Naive thymus-derived CD4-positive, alpha-beta T cell (primary cell): ENCODE data around the gene KIAA1328. TPM values are rescaled to one million over a fixed set of nuclear protein-coding genes. Genes with fewer than 3 reads are reported as not detected.

Experiments used
- ATAC-seq: fragments of 150-1000 bp; cut with Tn5 transposase; 2 replicates; pipeline ENCODE4 v1.10.0; 2021; ENCODE audit warnings: mild to moderate bottlenecking, moderate library complexity
- CTCF ChIA-PET: fragments of 350-600 bp; sonication (Branson Sonifier 250); formaldehyde crosslinking; loops from one replicate; lab custom pipeline; 2021; ENCODE audit warnings: antibody characterized with exemption; lab: Charles Lee
- POLR2A ChIA-PET: fragments of 350-600 bp; sonication (Branson Sonifier 250); formaldehyde crosslinking; loops from one replicate; lab custom pipeline; 2021; ENCODE audit warnings: antibody characterized with exemption, inconsistent platforms; lab: Charles Lee
- DNase-seq, 9 donors: peaks; one replicate each; pipeline versions ENCODE4 v3.0.0 to v3.0.0-alpha.2; 2020 to 2022; ENCODE audit warnings: mixed read lengths in 1 of 9
- H3K27ac ChIP-seq: one replicate; pipeline ENCODE4 v1.7.0; 2013; ENCODE audit warnings: mild to moderate bottlenecking, low read depth, low read length, moderate library complexity
- H3K27me3 ChIP-seq, 2 donors: one replicate each; pipeline ENCODE4 v1.7.0; 2013; ENCODE audit warnings: low read length in 2 of 2, mild to moderate bottlenecking in 2 of 2, moderate library complexity in 2 of 2; ENCODE audit not compliant: control insufficient read depth in 2 of 2, insufficient read depth in 2 of 2
- H3K36me3 ChIP-seq, 3 experiments: 1 replicate in 2 of 3; 2 replicates in 1 of 3; pipeline ENCODE4 v1.7.0; 2013; ENCODE audit warnings: low read length in 3 of 3, mild to moderate bottlenecking in 3 of 3, moderate library complexity in 1 of 3; ENCODE audit not compliant: insufficient read depth in 3 of 3, control insufficient read depth in 2 of 3
- H3K4me1 ChIP-seq, 2 donors: one replicate each; pipeline ENCODE4 v1.7.0; 2013; ENCODE audit warnings: low read length in 2 of 2, mild to moderate bottlenecking in 2 of 2, moderate library complexity in 1 of 2; ENCODE audit not compliant: control insufficient read depth in 2 of 2, insufficient read depth in 2 of 2
- H3K4me3 ChIP-seq: 2 replicates; pipeline ENCODE4 v1.7.0; 2013; ENCODE audit warnings: mild to moderate bottlenecking, low read length
- H3K9me3 ChIP-seq, 3 experiments: 1 replicate in 2 of 3; 2 replicates in 1 of 3; pipeline ENCODE4 v1.7.0; 2013; ENCODE audit warnings: low read length in 3 of 3; ENCODE audit not compliant: control insufficient read depth in 2 of 3
- H3K27ac Mint-ChIP-seq, 9 donors: one replicate each; pipeline ENCODE4 v1.8.0; 2020 to 2022; ENCODE audit warnings: mixed read lengths in 9 of 9, mild to moderate bottlenecking in 8 of 9, moderate library complexity in 5 of 9, inconsistent platforms in 2 of 9
- H3K27me3 Mint-ChIP-seq, 5 donors: one replicate each; pipeline ENCODE4 v1.8.0; 2021 to 2022; ENCODE audit warnings: mixed read lengths in 5 of 5, mild to moderate bottlenecking in 1 of 5
- H3K36me3 Mint-ChIP-seq, 5 donors: one replicate each; pipeline ENCODE4 v1.8.0; 2020 to 2022; ENCODE audit warnings: mixed read lengths in 5 of 5, mild to moderate bottlenecking in 3 of 5, inconsistent platforms in 1 of 5
- H3K4me1 Mint-ChIP-seq, 7 donors: one replicate each; pipeline ENCODE4 v1.8.0; 2020 to 2022; ENCODE audit warnings: mixed read lengths in 7 of 7, mild to moderate bottlenecking in 3 of 7, inconsistent platforms in 1 of 7
- H3K4me3 Mint-ChIP-seq, 10 donors: one replicate each; pipeline ENCODE4 v1.8.0; 2020 to 2022; ENCODE audit warnings: mild to moderate bottlenecking in 10 of 10, mixed read lengths in 10 of 10, moderate library complexity in 6 of 10, inconsistent platforms in 2 of 10
- H3K9me3 Mint-ChIP-seq, 11 donors: one replicate each; pipeline ENCODE4 v1.8.0; 2020 to 2022; ENCODE audit warnings: mixed read lengths in 11 of 11, mild to moderate bottlenecking in 4 of 11, inconsistent platforms in 1 of 11, moderate library complexity in 1 of 11
- intact Hi-C, 2 donors: fragments of 100-400 bp; cut with micrococcal nuclease; formaldehyde crosslinking; loops; one replicate each; pipeline ENCODE4 v1.15.1; 2023
- polyA plus RNA-seq, 2 donors: library from polyadenylated mRNA; unstranded; fragments of 300-500 nt; fragmentation: Illumina TruSeq; gene quantifications; one replicate each; pipeline ENCODE4 v1.2.3, GENCODE V29; 2021
- total RNA-seq, 6 experiments: library from RNA in 5 of 6; stranded (reverse) in 5 of 6; gene quantifications; 1 replicate in 5 of 6; 2 replicates in 1 of 6; pipeline ENCODE4 v1.2.3 and lab custom pipeline; 2021 to 2026

Gene KIAA1328
- total and polyA plus RNA-seq, 7 experiments from 2014 or later = 8.1 to 17.6 (median 13.2) TPM

- H3K4me1 ChIP-seq = no peaks in the 10 kb centered on the region
- Mint-ChIP-seq H3K36me3 (peaks cover 2 to 62% (median 20%) of the 10 kb centered on the region in 5 donors), H3K27ac (no peak overlapping the region), H3K4me3 (no peak overlapping the region), H3K4me1 (no peaks in the 10 kb centered on the region), H3K9me3 (no peaks in the 10 kb centered on the region), H3K27me3 (no peaks in the 10 kb centered on the region)
- H3K36me3 ChIP-seq = peaks cover 0 to 5% (median 0%) of the 10 kb centered on the region in 3 experiments
- H3K27me3 ChIP-seq = no peaks in the 10 kb centered on the region
- DNase-seq (no peak), ATAC-seq (no peak)
- H3K4me3 ChIP-seq = no peak overlapping the region
- intact Hi-C loops = no loop called here
- H3K9me3 ChIP-seq = no peaks in the 10 kb centered on the region
- POLR2A ChIA-PET = no interaction called here
- no peak overlapping the region for H3K27ac ChIP-seq
- CTCF ChIA-PET = no interaction called here
Measured at GRCh38 chr18:37170984-37171383, 342.1 kb downstream of the KIAA1328 start.

- Mint-ChIP-seq H3K36me3 (peaks cover 2 to 59% (median 21%) of the 10 kb centered on the region in 5 donors), H3K9me3 (no peaks in the 10 kb centered on the region), H3K27ac (no peak overlapping the region), H3K4me3 (no peak overlapping the region), H3K4me1 (no peaks in the 10 kb centered on the region), H3K27me3 (no peaks in the 10 kb centered on the region)
- Histone ChIP-seq H3K9me3 (no peaks in the 10 kb centered on the region), H3K27me3 (no peaks in the 10 kb centered on the region), H3K36me3 (peaks cover 0 to 5% (median 0%) of the 10 kb centered on the region in 3 experiments), H3K4me1 (no peaks in the 10 kb centered on the region), H3K4me3 (no peak overlapping the region), H3K27ac (no peak overlapping the region)
- DNase-seq = no peak
- no peak for ATAC-seq
- CTCF ChIA-PET = no interaction called here
- intact Hi-C loops = no loop called here
- POLR2A ChIA-PET = no interaction called here
Measured at GRCh38 chr18:37173384-37173783, 344.5 kb downstream of the KIAA1328 start.

- intact Hi-C loops = no loop called here
- ChIA-PET POLR2A (no interaction called here), CTCF (no interaction called here)
- no peak overlapping the region for H3K27ac Mint-ChIP-seq
- H3K36me3 ChIP-seq = peaks cover 0 to 5% (median 0%) of the 10 kb centered on the region in 3 experiments
- H3K27me3 Mint-ChIP-seq = no peaks in the 10 kb centered on the region
- H3K9me3 Mint-ChIP-seq = peaks cover 0 to 2% (median 0%) of the 10 kb centered on the region in 11 donors
- no peak for ATAC-seq
- no peaks in the 10 kb centered on the region for H3K4me1 ChIP-seq
- no peak for DNase-seq
- H3K27ac ChIP-seq = no peak overlapping the region
- no peaks in the 10 kb centered on the region for H3K9me3 ChIP-seq
- no peaks in the 10 kb centered on the region for H3K4me1 Mint-ChIP-seq
- H3K4me3 Mint-ChIP-seq = no peak overlapping the region
- H3K36me3 Mint-ChIP-seq = peaks cover 2 to 72% (median 35%) of the 10 kb centered on the region in 5 donors
- H3K4me3 ChIP-seq = no peak overlapping the region
- H3K27me3 ChIP-seq = no peaks in the 10 kb centered on the region
Measured at GRCh38 chr18:37175727-37176620, 347.0 kb downstream of the KIAA1328 start.

GRCh38 chr18:37176621-37176934 is 347.7 kb downstream of the KIAA1328 start:
- Mint-ChIP-seq H3K4me3 (no peak overlapping the region), H3K27ac (no peak overlapping the region), H3K36me3 (peaks cover 2 to 68% (median 35%) of the 10 kb centered on the region in 5 donors), H3K4me1 (no peaks in the 10 kb centered on the region), H3K27me3 (no peaks in the 10 kb centered on the region), H3K9me3 (peaks cover 0 to 2% (median 0%) of the 10 kb centered on the region in 11 donors)
- no peak overlapping the region for H3K27ac ChIP-seq
- ATAC-seq (no peak), DNase-seq (no peak)
- ChIA-PET POLR2A (no interaction called here), CTCF (no interaction called here)
- no peaks in the 10 kb centered on the region for H3K4me1 ChIP-seq
- H3K36me3 ChIP-seq = peaks cover 0 to 5% (median 0%) of the 10 kb centered on the region in 3 experiments
- no peaks in the 10 kb centered on the region for H3K27me3 ChIP-seq
- intact Hi-C loops = no loop called here
- no peaks in the 10 kb centered on the region for H3K9me3 ChIP-seq
- no peak overlapping the region for H3K4me3 ChIP-seq

DNA sequence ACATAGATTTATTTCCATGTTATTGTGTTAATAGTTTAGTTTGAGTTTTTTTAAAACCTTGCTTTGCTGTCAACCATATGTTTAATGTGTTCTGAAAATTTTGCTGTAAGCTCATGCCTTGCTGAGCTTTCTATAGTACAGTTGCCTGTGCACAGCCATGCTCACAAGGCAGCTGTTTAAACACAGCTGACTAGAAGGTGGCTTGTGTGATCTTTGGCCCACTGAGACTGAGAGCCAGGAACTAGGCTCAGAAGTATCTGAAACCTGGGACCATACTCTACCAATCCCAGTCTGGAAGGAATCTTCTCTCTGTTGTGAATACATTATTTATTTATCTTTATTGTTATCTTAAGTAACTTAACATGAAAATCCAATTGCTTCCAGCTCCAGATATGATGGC is 350.5 kb downstream of the KIAA1328 start:
- peaks cover 0 to 62% (median 36%) of the 10 kb centered on the region in 5 donors for H3K36me3 Mint-ChIP-seq

GRCh38 chr18:37180086-37180485 is 351.2 kb downstream of the KIAA1328 start:
- no peaks in the 10 kb centered on the region for H3K4me1 ChIP-seq
- DNase-seq = no peak
- Mint-ChIP-seq H3K27ac (no peak overlapping the region), H3K27me3 (no peaks in the 10 kb centered on the region), H3K36me3 (peaks cover 0 to 58% (median 35%) of the 10 kb centered on the region in 5 donors), H3K4me1 (no peaks in the 10 kb centered on the region), H3K4me3 (no peak overlapping the region), H3K9me3 (peaks cover 0 to 4% (median 0%) of the 10 kb centered on the region in 11 donors)
- ChIA-PET CTCF (no interaction called here), POLR2A (no interaction called here)
- H3K9me3 ChIP-seq = no peaks in the 10 kb centered on the region
- intact Hi-C loops = no loop called here
- ATAC-seq = no peak
- no peaks in the 10 kb centered on the region for H3K36me3 ChIP-seq
- H3K4me3 ChIP-seq = no peak overlapping the region
- H3K27me3 ChIP-seq = no peaks in the 10 kb centered on the region
- H3K27ac ChIP-seq = no peak overlapping the region

More for the DNA sequence above, 350.5 kb downstream of the KIAA1328 start:
- Mint-ChIP-seq H3K27ac (no peak overlapping the region), H3K4me3 (no peak overlapping the region), H3K4me1 (no peaks in the 10 kb centered on the region), H3K27me3 (no peaks in the 10 kb centered on the region), H3K9me3 (peaks cover 0 to 4% (median 0%) of the 10 kb centered on the region in 11 donors)
- Histone ChIP-seq H3K9me3 (no peaks in the 10 kb centered on the region), H3K27ac (no peak overlapping the region), H3K4me3 (no peak overlapping the region), H3K4me1 (no peaks in the 10 kb centered on the region), H3K27me3 (no peaks in the 10 kb centered on the region), H3K36me3 (no peaks in the 10 kb centered on the region)
- DNase-seq = no peak
- ChIA-PET CTCF (no interaction called here), POLR2A (no interaction called here)
- intact Hi-C loops = no loop called here
- ATAC-seq = no peak
